ENCODE measurements around the gene USP24.

DNA sequence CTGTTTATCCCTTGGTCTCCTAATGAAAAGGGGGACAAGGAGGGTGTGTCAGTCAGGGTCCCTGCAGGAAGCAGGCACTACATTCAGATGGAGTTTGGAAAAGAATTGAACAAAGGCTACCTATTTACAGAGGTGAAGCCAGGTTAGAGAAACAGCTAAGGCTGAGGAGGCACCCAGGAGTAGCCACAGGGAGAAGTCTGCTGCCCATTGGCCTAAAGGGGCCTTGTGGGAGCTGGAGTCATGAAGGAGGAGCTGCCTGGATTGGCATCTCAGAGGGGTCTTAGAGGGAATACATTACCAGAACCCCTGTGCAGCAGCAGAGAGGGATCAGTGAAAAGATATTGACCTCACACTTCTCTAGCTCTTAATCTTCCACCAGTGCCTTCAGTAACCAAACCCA, 31.2 kb upstream of the USP24 start:
- TF ChIP-seq, protein P1, sequence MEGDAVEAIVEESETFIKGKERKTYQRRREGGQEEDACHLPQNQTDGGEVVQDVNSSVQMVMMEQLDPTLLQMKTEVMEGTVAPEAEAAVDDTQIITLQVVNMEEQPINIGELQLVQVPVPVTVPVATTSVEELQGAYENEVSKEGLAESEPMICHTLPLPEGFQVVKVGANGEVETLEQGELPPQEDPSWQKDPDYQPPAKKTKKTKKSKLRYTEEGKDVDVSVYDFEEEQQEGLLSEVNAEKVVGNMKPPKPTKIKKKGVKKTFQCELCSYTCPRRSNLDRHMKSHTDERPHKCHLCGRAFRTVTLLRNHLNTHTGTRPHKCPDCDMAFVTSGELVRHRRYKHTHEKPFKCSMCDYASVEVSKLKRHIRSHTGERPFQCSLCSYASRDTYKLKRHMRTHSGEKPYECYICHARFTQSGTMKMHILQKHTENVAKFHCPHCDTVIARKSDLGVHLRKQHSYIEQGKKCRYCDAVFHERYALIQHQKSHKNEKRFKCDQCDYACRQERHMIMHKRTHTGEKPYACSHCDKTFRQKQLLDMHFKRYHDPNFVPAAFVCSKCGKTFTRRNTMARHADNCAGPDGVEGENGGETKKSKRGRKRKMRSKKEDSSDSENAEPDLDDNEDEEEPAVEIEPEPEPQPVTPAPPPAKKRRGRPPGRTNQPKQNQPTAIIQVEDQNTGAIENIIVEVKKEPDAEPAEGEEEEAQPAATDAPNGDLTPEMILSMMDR (IDR thresholded peaks at IDR 0.05; ENCODE audit: extremely low read depth in 1 of 2, insufficient read depth in 1 of 2, low read depth in 1 of 2, low read length in 2 of 2): no peak
- no peak for TF ChIP-seq EZH2 (IDR thresholded peaks at IDR 0.05; ENCODE audit: borderline replicate concordance, low read depth, low read length, severe bottlenecking)
- TF ChIP-seq JUN (IDR thresholded peaks at IDR 0.05; ENCODE audit: borderline replicate concordance, insufficient read depth, insufficient read length, low read depth): no peak
- no peak for TF ChIP-seq POLR2A (IDR thresholded peaks at IDR 0.05; ENCODE audit: low read depth, low read length)
- no peak for TF ChIP-seq GATA2 (IDR thresholded peaks at IDR 0.05; ENCODE audit: insufficient read depth, insufficient read length, low read depth, low read length)
- TF ChIP-seq, protein P2, sequence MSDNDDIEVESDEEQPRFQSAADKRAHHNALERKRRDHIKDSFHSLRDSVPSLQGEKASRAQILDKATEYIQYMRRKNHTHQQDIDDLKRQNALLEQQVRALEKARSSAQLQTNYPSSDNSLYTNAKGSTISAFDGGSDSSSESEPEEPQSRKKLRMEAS (IDR thresholded peaks at IDR 0.05; ENCODE audit: insufficient read depth, insufficient read length): no peak
- no peak for TF ChIP-seq POLR2AphosphoS5 (IDR thresholded peaks at IDR 0.05; ENCODE audit: insufficient read depth, low read depth, low read length)
- TF ChIP-seq MYC (IDR thresholded peaks at IDR 0.05; ENCODE audit: low read depth, low read length): no peak

Measured in endothelial cell of umbilical vein (primary cell).